DMS153 (cell line): ENCODE data around the gene MAST4.
"Not testable (repeated sequence)": the region's sequence is repeated elsewhere in the genome, so short reads cannot be mapped to it uniquely, and the experiment has no call there.

ENCODE experiments used
- DNase-seq: peaks from one replicate; lab custom pipeline; 2025; lab: John Stamatoyannopoulos, UW

The MAST4 gene

DNA sequence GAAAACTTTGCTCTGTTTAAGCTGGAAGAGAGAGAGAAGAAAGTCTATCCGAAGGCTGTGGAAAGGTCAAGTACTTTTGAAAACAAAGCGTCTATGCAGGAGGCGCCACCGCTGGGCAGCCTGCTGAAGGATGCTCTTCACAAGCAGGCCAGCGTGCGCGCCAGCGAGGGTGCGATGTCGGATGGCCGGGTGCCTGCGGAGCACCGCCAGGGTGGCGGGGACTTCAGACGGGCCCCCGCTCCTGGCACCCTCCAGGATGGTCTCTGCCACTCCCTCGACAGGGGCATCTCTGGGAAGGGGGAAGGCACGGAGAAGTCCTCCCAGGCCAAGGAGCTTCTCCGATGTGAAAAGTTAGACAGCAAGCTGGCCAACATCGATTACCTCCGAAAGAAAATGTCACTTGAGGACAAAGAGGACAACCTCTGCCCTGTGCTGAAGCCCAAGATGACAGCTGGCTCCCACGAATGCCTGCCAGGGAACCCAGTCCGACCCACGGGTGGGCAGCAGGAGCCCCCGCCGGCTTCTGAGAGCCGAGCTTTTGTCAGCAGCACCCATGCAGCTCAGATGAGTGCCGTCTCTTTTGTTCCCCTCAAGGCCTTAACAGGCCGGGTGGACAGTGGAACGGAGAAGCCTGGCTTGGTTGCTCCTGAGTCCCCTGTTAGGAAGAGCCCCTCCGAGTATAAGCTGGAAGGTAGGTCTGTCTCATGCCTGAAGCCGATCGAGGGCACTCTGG, 567.8 kb downstream of the MAST4 start:
- DNase-seq = no peak

DNA sequence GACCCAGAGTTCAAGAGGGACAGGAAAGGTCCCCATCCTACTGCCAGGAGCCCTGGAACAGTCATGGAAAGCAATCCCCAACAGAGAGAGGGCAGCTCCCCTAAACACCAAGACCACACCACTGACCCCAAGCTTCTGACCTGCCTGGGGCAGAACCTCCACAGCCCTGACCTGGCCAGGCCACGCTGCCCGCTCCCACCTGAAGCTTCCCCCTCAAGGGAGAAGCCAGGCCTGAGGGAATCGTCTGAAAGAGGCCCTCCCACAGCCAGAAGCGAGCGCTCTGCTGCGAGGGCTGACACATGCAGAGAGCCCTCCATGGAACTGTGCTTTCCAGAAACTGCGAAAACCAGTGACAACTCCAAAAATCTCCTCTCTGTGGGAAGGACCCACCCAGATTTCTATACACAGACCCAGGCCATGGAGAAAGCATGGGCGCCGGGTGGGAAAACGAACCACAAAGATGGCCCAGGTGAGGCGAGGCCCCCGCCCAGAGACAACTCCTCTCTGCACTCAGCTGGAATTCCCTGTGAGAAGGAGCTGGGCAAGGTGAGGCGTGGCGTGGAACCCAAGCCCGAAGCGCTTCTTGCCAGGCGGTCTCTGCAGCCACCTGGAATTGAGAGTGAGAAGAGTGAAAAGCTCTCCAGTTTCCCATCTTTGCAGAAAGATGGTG, 568.8 kb downstream of the MAST4 start:
- no peak for DNase-seq

DNA sequence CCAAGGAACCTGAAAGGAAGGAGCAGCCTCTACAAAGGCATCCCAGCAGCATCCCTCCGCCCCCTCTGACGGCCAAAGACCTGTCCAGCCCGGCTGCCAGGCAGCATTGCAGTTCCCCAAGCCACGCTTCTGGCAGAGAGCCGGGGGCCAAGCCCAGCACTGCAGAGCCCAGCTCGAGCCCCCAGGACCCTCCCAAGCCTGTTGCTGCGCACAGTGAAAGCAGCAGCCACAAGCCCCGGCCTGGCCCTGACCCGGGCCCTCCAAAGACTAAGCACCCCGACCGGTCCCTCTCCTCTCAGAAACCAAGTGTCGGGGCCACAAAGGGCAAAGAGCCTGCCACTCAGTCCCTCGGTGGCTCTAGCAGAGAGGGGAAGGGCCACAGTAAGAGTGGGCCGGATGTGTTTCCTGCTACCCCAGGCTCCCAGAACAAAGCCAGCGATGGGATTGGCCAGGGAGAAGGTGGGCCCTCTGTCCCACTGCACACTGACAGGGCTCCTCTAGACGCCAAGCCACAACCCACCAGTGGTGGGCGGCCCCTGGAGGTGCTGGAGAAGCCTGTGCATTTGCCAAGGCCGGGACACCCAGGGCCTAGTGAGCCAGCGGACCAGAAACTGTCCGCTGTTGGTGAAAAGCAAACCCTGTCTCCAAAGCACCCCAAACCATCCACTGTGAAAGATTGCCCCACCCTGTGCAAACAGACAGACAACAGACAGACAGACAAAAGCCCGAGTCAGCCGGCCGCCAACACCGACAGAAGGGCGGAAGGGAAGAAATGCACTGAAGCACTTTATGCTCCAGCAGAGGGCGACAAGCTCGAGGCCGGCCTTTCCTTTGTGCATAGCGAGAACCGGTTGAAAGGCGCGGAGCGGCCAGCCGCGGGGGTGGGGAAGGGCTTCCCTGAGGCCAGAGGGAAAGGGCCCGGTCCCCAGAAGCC, 569.6 kb downstream of the MAST4 start:
- DNase-seq = no peak

DNA sequence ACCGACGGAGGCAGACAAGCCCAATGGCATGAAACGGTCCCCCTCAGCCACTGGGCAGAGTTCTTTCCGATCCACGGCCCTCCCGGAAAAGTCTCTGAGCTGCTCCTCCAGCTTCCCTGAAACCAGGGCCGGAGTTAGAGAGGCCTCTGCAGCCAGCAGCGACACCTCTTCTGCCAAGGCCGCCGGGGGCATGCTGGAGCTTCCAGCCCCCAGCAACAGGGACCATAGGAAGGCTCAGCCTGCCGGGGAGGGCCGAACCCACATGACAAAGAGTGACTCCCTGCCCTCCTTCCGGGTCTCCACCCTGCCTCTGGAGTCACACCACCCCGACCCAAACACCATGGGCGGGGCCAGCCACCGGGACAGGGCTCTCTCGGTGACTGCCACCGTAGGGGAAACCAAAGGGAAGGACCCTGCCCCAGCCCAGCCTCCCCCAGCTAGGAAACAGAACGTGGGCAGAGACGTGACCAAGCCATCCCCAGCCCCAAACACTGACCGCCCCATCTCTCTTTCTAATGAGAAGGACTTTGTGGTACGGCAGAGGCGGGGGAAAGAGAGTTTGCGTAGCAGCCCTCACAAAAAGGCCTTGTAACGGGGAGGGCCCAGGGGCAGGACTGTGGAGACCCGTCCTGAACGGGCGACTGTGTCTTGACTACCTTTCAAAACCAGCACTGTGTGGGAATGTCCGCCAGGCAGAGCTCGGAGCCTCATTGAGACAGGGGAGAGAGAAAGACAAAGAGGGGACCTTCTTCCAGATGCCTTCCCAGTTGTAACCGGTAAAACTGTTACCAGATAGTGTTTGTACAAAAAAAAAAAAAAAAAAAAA, 570.5 kb downstream of the MAST4 start:
- DNase-seq = no peak

DNA sequence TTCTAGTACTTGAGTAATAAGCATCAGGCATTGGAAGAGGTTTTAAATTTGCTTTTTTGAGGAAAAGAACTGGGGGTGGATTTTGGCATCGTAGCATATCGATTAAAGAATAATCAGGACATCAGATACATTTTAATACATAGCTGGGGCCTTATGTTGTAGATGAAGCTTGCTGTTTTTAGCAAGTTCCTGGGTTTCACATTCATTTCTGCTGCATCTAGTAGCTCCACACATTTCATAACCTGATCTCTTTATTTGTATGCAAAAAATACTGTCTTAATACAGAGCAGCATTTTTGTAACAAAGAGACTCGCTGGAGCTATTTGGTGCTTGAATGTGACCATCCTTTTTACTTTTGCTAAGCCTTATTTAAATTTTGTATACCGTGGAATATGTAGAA, 571.9 kb downstream of the MAST4 start:
- no peak for DNase-seq

DNA sequence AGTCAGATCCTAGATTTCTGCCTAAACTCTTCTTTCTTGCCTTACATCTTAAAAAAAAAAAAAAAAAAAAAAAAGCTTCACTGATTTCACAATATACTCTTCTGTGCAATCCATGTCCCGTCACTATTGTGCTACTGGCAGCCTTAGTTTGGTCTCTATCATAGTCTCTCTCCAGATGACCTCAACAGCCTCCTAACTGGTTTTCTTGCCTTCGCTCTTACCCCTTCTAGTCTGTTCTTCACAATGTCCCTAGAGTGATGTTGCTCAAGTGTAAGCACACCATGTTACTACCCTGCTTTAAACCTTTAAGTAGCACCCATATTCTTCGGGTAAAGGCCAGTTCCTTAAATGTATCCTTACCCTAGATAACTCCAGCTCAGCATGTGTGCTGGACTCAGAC, 574.6 kb downstream of the MAST4 start:
- no peak for DNase-seq

DNA sequence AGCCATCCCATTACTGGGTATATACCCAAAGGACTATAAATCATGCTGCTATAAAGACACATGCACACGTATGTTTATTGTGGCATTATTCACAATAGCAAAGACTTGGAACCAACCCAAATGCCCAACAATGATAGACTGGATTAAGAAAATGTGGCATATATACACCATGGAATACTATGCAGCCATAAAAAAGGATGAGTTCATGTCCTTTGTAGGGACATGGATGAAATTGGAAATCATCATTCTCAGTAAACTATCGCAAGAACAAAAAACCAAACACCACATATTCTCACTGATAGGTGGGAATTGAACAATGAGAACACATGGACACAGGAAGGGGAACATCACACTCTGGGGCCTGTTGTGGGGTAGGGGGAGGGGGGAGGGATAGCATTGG, 577.2 kb downstream of the MAST4 start:
- DNase-seq = not testable (repeated sequence)

DNA sequence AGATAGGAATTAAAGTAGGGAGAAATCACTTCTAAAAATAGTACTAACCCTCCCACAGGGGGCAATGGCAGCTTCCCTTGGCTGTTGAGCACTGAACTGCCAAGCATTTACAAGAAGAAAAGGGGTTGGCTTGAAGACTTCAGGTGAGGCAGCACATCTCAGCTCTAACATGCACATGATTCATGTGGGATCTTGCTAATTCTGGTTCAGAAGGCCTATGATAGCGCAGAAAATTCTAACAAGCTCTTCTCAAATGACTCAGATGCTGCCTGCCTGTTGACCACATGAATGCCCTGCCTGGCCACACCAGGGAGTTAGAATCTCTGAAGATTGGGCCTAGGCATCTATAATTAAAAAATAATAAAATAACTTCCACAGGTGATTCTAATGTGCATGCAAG, 577.8 kb downstream of the MAST4 start:
- DNase-seq = no peak

DNA sequence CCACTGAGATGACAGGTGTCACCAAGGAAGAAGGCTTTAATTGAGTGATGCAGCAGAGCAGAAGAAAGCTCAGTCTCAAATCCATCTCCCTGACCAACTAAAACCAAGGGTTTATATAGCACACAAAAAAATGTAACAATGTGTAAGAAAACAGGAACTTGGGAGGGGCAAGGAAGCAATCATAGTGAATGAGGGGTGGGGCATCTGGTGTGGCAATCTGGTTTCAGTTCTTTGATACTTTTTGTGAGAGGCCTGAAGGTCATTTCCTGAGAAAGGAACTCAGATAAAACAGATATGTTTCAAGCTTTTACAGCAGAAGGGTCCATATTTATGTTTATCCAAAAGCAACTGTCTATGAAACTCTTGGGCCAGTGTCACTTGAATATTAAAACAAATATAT, 580.7 kb downstream of the MAST4 start:
- no peak for DNase-seq

DNA sequence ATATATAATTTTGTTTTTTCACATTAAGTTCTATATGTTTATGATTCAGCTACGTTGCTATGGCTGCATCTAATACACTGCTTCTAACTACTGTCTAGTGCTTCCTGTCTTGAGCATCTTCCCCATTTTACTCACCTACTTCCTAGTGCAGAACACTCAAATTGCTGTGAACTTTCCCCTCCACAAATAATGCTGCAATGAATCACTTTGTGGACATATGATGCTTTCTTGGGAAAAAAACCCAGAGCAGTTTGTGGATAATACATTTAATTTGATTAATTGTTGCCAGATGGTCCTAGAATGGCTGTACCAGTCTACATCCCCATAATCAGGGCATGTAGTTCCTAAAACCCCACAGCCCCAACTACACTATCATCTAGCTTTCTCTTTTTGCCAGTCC, 581.9 kb downstream of the MAST4 start:
- no peak for DNase-seq

DNA sequence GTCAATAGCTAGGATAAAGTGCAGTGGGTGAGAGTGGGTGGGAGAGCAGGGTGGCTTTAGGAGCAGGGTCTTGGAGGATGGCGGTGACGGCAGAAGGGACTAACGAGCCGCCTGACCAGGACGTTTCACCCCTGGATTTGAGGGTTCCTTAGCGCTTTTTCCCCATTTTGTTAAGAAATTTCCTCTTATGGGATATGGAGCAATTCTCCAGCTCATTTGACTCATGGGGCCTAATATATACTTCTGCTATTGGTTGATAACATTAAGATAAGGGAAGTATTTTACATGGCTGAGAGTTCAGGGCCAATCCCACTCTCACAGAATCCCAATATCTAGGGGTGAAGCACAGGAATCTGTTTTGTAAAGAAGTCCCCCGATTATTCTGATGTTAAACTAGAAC, 582.8 kb downstream of the MAST4 start:
- DNase-seq = no peak

DNA sequence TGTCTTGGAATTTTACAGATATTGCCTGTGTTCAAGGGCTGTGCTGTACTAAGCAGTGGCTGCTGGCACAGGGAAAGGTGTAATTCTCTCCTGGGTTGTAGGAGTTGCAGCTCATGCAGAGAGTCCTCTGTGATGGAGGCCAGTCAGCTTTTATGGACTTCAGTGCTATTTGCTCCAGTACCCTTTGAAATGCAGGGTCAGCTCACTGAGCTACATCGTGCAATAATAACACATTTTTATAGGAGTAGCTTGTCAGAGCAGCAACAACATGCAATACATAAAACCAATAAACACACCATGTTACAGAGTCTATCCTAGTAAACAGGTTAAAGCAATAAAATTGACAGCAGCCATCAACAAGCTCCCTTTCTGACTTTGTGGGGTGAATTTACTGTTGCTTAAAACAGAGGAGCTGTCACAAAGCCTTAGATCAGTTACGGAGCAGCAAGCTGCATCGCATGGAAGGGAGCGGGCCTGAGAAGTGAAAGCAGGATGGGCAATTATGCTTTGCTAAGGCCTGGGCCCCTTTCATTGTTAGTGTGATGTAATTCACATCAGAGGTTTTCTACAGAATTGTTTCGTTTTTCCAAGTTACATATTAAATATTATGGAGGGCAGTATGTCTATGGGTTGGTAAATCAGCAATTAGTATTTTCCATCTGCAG, 583.6 kb downstream of the MAST4 start:
- DNase-seq = no peak

DNA sequence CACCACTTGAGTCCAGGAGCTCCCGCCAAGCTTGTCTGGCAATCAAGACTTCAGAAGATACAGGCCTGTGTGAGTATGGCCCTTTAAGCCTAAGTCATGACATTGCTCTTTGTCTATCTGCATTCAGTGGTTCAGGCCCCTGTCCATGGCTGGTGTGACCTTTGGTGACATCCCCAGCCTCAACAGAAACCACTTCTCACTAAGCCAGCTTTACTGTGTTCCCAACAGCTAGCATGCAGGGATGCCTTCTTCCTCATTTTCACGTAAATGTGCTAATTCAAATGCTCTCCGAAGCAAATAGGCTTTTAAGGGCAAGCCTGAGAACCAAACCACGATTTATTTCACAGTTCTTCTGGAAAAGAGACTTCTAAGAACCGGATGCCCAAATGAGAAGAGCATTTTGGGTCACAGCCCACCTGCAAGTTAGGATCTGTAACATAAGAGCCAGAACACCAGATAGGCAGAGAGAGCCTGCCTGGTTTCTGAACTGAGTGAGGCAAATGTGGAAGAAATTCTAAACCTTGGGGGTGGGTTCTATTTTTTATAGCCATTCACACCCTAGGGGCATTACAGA, 585.5 kb downstream of the MAST4 start:
- no peak for DNase-seq

DNA sequence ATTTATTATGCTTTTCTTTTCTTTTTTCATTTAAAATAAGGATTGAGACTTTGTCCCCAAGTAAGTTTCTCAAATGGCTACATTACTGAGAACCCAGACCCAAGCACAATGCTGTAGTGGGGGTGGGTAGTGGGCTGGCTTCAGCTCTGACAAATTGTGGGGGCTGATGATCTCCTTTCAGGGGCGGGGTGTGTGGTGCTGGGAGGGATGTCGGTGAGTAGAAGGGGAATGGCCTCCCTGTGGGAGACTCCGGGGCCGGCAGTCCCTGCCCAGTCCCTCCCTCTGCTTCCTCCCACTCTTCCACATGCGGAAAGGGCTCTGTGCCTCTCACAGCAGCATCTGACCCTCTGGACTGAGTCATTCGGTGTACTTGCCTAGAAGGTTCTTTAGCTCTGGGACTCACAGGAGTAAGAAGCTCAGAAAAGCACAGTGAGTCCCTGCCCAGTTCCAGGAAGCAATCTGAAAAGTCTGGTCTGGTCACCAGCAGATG, 586.2 kb downstream of the MAST4 start:
- DNase-seq = no peak

DNA sequence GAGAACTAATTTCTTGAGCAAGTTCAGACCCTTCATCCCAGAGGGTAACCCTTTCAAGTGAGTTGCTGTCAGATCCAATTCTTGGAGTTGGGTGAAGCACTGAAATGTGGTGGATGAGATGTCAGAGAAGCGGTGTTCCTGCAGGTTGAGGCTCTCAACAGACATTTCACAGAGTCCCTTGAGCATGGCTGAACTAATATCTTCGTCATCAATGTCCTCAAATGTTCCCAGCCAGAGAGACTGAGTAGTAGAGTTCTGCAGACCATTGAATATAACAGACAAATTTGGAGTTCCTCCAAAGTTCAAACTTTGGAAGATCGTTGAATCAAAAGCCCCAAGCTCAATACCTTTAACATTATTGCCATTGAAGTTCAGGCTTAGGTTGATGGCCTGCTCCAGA, 587.7 kb downstream of the MAST4 start:
- DNase-seq = no peak

DNA sequence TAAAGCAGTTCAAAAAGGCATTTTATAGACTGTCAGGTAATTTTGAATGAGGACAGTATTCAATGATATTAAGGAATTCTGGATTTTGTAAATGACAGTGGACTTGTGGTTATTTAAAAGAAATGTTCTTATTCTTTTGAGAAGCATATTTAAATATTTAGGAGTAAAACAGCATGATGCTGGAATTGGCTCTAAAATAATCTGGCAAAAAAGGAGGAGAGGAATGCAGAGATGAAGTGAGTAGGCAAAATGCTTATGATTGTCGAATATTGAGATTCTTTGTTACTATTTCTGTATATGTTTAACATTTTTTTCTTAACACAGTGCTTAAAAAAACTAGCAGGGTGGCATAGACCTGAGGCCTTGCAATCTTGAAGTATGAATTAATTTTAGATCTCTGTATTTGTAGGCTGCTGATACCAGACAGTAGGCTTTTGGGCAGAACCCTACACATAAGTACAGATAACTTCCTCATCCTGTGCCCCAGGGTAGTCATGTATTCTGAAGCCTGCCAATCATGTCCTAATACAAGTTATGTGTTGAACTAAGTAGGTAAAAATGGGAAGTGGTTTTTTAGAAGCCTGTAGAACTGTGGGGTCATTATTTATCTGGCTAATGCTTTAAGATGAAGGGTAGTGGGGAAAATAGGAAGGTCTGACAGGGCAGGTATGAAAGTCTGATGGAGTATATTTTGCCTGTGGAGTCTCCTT, 591.0 kb downstream of the MAST4 start:
- DNase-seq = no peak

DNA sequence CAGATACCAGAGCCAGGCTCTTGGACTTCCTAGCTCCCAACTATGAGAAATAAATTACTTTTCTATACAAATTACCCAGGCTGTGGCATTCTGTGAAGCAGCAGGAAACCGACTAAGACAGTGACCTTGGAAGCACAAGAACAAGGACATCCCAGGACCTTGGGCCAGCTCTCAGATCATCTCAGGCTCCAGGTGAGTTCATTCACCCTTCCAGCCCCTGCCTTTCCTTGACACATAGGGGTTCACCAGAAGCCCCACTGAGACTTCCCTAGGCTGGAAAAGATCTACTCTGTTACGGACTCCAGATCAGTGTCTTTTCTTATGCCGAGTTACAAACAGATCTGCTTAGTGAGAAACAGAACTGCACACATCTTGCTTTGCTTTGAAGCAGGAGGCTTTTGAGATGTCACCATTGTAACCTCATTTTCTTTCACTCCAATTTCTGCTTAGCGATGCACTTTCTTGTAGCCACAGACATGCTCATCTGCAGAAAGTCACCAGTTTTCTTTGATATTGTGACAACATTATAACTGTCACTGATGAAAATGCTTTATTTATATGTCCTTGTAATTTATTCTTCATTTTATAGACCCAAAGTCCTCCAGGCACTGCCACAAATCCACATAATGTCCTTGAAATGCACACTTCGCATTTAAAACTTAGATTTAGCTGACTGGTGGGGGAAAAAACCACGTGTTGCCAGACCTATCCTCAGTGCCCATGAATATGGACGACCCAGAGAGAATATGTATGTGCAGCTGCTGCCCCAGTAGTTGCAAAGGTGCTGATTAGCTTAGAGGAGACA, 592.3 kb downstream of the MAST4 start:
- no peak for DNase-seq

DNA sequence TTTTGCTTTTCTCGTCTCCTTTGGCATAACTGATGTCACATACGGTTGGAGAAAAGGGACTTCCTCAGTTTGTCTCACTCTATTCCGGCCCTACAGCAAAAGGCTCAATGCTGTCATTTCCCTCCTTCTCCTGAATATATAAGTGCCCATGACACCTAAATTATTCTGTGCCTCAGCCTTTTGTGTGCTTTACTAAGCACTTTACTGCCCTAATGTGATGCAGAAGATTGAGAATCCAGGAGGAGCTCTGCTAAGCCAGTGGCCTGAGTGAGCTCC, 592.8 kb downstream of the MAST4 start:
- no peak for DNase-seq

DNA sequence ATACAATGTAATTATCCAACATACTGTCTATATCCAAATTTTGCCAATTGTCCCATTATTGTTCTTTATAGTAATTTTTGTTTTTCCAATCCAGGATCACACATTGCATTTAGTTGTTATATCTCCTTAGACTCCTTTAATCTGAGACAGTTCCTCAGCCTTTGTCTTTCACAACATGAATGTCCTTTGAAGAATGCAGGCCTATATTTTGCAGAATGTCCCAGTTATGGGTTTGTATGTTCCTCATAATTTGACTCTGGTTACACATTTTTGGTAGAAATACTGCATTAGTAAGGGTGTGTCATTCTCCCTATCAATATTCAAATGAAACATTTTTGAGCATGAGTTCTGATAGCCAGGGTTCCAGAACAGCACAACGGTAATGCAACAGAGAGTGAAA, 593.7 kb downstream of the MAST4 start:
- DNase-seq = no peak

DNA sequence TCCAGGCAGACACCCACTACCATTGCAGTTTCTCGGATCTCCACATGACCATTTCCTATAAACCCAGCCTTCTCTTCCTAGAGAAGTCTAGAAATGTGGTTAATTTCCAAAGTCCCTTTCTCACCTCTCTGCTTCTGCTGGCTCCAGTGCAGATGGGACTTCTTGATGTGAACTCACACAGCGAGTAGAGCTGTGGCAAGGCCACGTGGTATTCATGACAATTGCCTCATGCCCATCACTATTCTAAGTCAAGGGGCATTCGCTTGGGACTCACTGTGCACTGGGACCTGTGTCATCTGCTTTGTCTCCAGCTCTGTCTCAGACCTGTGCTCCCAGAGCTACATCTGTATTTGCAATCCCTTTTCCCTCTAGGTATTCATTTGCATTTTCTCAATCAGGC, 594.2 kb downstream of the MAST4 start:
- no peak for DNase-seq
